Lung microvascular endothelial cell (primary cell): ENCODE data around the gene MYZAP. TPM values are rescaled to one million over a fixed set of nuclear protein-coding genes. Genes with fewer than 3 reads are reported as not detected.

ENCODE experiments used
- DNase-seq, 2 donors: peaks; one replicate each; pipeline versions ENCODE4 v3.0.0 to v3.0.0-alpha.2; 2010; ENCODE audit warnings: low read depth in 2 of 2
- total RNA-seq: library from RNA; depleted of rRNA; stranded (reverse); fragments of >200 nt; gene quantifications from 2 replicates; pipeline ENCODE4 v1.2.1, GENCODE V29; 2014

Gene MYZAP
- total RNA-seq: 49.7 and 86.3 TPM in 2 replicates

- peak; percentile 51 to 63 for DNase-seq
Measured at GRCh38 chr15:57591822-57592367, at the start of gene MYZAP. Gene MYZAP, plus strand, starts transcription at chr15:57591904. Its CDS starts 131 bp downstream, at chr15:57592035.

GRCh38 chr15:57542505-57542817 lies 49.2 kb upstream of the MYZAP start:
- no peak for DNase-seq

GRCh38 chr15:57544848-57545480 lies 46.7 kb upstream of the MYZAP start:
- DNase-seq: no peak

- DNase-seq: no peak
Measured at GRCh38 chr15:57545995-57546394, 45.7 kb upstream of the MYZAP start.

GRCh38 chr15:57547243-57547755 lies 44.4 kb upstream of the MYZAP start:
- no peak for DNase-seq

GRCh38 chr15:57548351-57548750 lies 43.4 kb upstream of the MYZAP start:
- no peak for DNase-seq

GRCh38 chr15:57548835-57549234 lies 42.9 kb upstream of the MYZAP start:
- no peak for DNase-seq

GRCh38 chr15:57549935-57550334 lies 41.8 kb upstream of the MYZAP start:
- no peak for DNase-seq

- no peak for DNase-seq
Measured at GRCh38 chr15:57550640-57551039, 41.1 kb upstream of the MYZAP start.

- peak; percentile 67 to 90 for DNase-seq
Measured at GRCh38 chr15:57551715-57552677, 39.7 kb upstream of the MYZAP start.

GRCh38 chr15:57552678-57553334 lies 38.9 kb upstream of the MYZAP start:
- no peak for DNase-seq

- no peak for DNase-seq
Measured at GRCh38 chr15:57553526-57553925, 38.2 kb upstream of the MYZAP start.

- peak; percentile 34 to 72 for DNase-seq
Measured at GRCh38 chr15:57554063-57554811, 37.5 kb upstream of the MYZAP start.

- no peak for DNase-seq
Measured at GRCh38 chr15:57554812-57555179, 36.9 kb upstream of the MYZAP start.

GRCh38 chr15:57555270-57555669 lies 36.4 kb upstream of the MYZAP start:
- DNase-seq: peak; percentile 38 to 79

- DNase-seq: no peak
Measured at GRCh38 chr15:57556040-57556439, 35.7 kb upstream of the MYZAP start.

GRCh38 chr15:57557267-57557666 lies 34.4 kb upstream of the MYZAP start:
- no peak for DNase-seq

GRCh38 chr15:57557810-57558209 lies 33.9 kb upstream of the MYZAP start:
- no peak for DNase-seq

GRCh38 chr15:57559875-57560274 lies 31.8 kb upstream of the MYZAP start:
- peak; percentile 53 to 73 for DNase-seq

- peak; percentile 96 to 98 for DNase-seq
Measured at GRCh38 chr15:57561041-57561711, 30.5 kb upstream of the MYZAP start.
